ENCODE results near the gene ATF2.

DNA sequence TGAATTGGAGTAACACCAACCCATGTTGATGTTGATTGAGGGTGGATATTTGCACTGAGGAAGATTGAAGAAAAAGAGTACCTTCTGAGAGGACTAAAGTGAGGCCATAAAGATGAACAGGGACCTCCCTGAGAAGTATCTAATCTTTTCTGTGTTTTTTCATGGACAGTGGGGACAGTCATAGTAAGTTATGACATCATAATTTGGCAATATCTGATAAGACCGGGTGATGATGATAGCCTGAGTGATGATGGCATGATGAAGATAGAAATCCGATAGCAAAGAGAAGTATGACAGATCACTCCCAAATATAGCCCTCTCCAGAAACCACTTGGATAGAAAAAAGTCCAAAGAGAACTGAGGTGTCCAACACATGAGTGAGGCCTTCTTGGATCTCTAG is 15.7 kb upstream of the ATF2 start:
- no peak for TF ChIP-seq NFIC (IDR thresholded peaks at IDR 0.05)
- TF ChIP-seq SMARCE1 (IDR thresholded peaks at IDR 0.05), result no peak
- TF ChIP-seq ELF4 (CRISPR knock-in tag; IDR thresholded peaks at IDR 0.05), result no peak
- no peak for TF ChIP-seq BHLHE40 (IDR thresholded peaks at IDR 0.05; ENCODE audit: low read length)
- no peak for TF ChIP-seq PCBP2 (IDR thresholded peaks at IDR 0.05; ENCODE audit: low read depth, low read length, poor library complexity, severe bottlenecking)
- TF ChIP-seq ZNF133 (CRISPR knock-in tag; IDR thresholded peaks at IDR 0.05), result no peak
- no peak for TF ChIP-seq POLR2A (conservative IDR thresholded peaks at IDR 0.05)
- TF ChIP-seq ZBTB33 (CRISPR knock-in tag; IDR thresholded peaks at IDR 0.05), result no peak
- TF ChIP-seq TEAD1 (CRISPR knock-in tag; IDR thresholded peaks at IDR 0.05), result no peak
- no peak for TF ChIP-seq BMI1 (IDR thresholded peaks at IDR 0.05; ENCODE audit: low read length)
- TF ChIP-seq ZSCAN29 (IDR thresholded peaks at IDR 0.05), result no peak
